HepG2 (cell line): ENCODE data around the gene SGSM1. TPM values are rescaled to one million over a fixed set of nuclear protein-coding genes. Genes with fewer than 3 reads are reported as not detected.

Experiments
- CTCF ChIP-seq: sonication (generic); formaldehyde crosslinking; IDR thresholded peaks from 2 replicates; pipeline ENCODE4 v1.5.0; 2020; ENCODE audit warnings: mild to moderate bottlenecking, missing genetic modification reagents, moderate library complexity
- DMAP1 ChIP-seq: IDR thresholded peaks from 2 replicates; pipeline ENCODE4 v1.6.1; 2016
- KAT7 ChIP-seq: IDR thresholded peaks from 2 replicates; pipeline ENCODE4 v1.6.1; 2018; ENCODE audit warnings: borderline replicate concordance, missing compliant biosample characterization
- KMT2B ChIP-seq: IDR thresholded peaks from 2 replicates; pipeline ENCODE4 v1.6.1; 2016; ENCODE audit warnings: missing genetic modification reagents, missing compliant biosample characterization
- POLR2AphosphoS2 ChIP-seq: IDR thresholded peaks from 2 replicates; pipeline ENCODE4 v1.6.1; 2011; ENCODE audit warnings: low read depth, low read length, improper control_type of control experiment
- POLR2G ChIP-seq: fragments of 200-400 bp; formaldehyde crosslinking; IDR thresholded peaks from 2 replicates; pipeline ENCODE4 v1.6.1; 2018; ENCODE audit warnings: mild to moderate bottlenecking, low read depth, low read length, moderate library complexity
- RAD51 ChIP-seq: fragments of 450-650 bp; IDR thresholded peaks from 2 replicates; pipeline ENCODE4 v1.6.1; 2016; ENCODE audit warnings: borderline replicate concordance
- SRSF1 ChIP-seq: fragments of 200-400 bp; formaldehyde crosslinking; optimal IDR thresholded peaks from 2 replicates; pipeline ENCODE3; 2017; ENCODE audit warnings: mild to moderate bottlenecking, low read depth, low read length, moderate library complexity
- TEAD2 ChIP-seq: sonication (generic); formaldehyde crosslinking; IDR thresholded peaks from 2 replicates; pipeline ENCODE4 v1.9.0; 2021; ENCODE audit warnings: missing genetic modification reagents
- THAP7 ChIP-seq: sonication (generic); formaldehyde crosslinking; IDR thresholded peaks from 2 replicates; pipeline ENCODE4 v1.8.1; 2023; ENCODE audit warnings: mild to moderate bottlenecking, missing genetic modification reagents
- THAP8 ChIP-seq: sonication (generic); formaldehyde crosslinking; IDR thresholded peaks from 2 replicates; pipeline ENCODE4 v1.5.1; 2020; ENCODE audit warnings: missing genetic modification reagents, mild to moderate bottlenecking, borderline replicate concordance
- ZNF121 ChIP-seq: sonication (generic); formaldehyde crosslinking; IDR thresholded peaks from 2 replicates; pipeline ENCODE4 v1.5.0; 2020; ENCODE audit warnings: mild to moderate bottlenecking, missing genetic modification reagents
- ZNF337 ChIP-seq: sonication (generic); formaldehyde crosslinking; IDR thresholded peaks from 2 replicates; pipeline ENCODE4 v1.5.1; 2020; ENCODE audit warnings: missing genetic modification reagents, low read depth, mild to moderate bottlenecking, borderline replicate concordance
- ZNF441 ChIP-seq: sonication (generic); formaldehyde crosslinking; IDR thresholded peaks from 2 replicates; pipeline ENCODE4 v1.7.0; 2021; ENCODE audit warnings: missing genetic modification reagents, borderline replicate concordance
- ZNF576 ChIP-seq: sonication (generic); formaldehyde crosslinking; IDR thresholded peaks from 2 replicates; pipeline ENCODE4 v1.4.0; 2020; ENCODE audit warnings: mild to moderate bottlenecking, missing genetic modification reagents
- ZNF614 ChIP-seq: IDR thresholded peaks from 2 replicates; pipeline ENCODE4 v1.6.1; 2018; ENCODE audit warnings: missing biosample characterization, missing genetic modification reagents, inconsistent platforms, borderline replicate concordance
- ZNF780A ChIP-seq: sonication (generic); formaldehyde crosslinking; IDR thresholded peaks from 2 replicates; pipeline ENCODE4 v1.8.0; 2022; ENCODE audit warnings: mild to moderate bottlenecking, missing genetic modification reagents, moderate library complexity
- ZSCAN30 ChIP-seq: sonication (generic); formaldehyde crosslinking; IDR thresholded peaks from 2 replicates; pipeline ENCODE4 v1.5.0; 2020; ENCODE audit warnings: mild to moderate bottlenecking, missing genetic modification reagents
- polyA plus RNA-seq, 8 experiments: library from polyadenylated mRNA; depleted of rRNA in 3 of 8; stranded (reverse) in 7 of 8; unstranded in 1 of 8; fragments of >200 nt; fragmentation: Illumina TruSeq in 4 of 8; extraction: Trizol in 4 of 8; gene quantifications; 2 replicates each; pipeline versions ENCODE4 v1.2.1 to v1.2.3, GENCODE V29; 2011 to 2016; ENCODE audit warnings: low read depth in 4 of 8, missing spikeins in 1 of 8, mixed read lengths in 1 of 8; ENCODE audit not compliant: insufficient read depth in 1 of 8
- total RNA-seq, 5 experiments: library from RNA; depleted of rRNA; stranded (reverse); fragments of >200 nt; fragmentation: Illumina TruSeq; extraction: Trizol; gene quantifications; 2 replicates each; pipeline ENCODE4 v1.2.3, GENCODE V29; 2016; ENCODE audit warnings: low read depth in 1 of 5
- TF ChIP-seq, protein P1 (sequence below): sonication (generic); formaldehyde crosslinking; IDR thresholded peaks from 2 replicates; pipeline ENCODE4 v1.5.1; 2020; ENCODE audit warnings: missing genetic modification reagents, mild to moderate bottlenecking, borderline replicate concordance
- TF ChIP-seq, protein P2 (sequence below): sonication (generic); formaldehyde crosslinking; IDR thresholded peaks from 2 replicates; pipeline ENCODE4 v1.4.0; 2020; ENCODE audit warnings: missing genetic modification reagents
- TF ChIP-seq, protein P3 (sequence below): sonication (generic); formaldehyde crosslinking; IDR thresholded peaks from 2 replicates; pipeline ENCODE4 v1.5.0; 2020; ENCODE audit warnings: missing genetic modification reagents

SGSM1 gene
- total and polyA plus RNA-seq, 2 of the 13 experiments (the other 11 are each of a cell fraction or from before 2014, with no cell fraction given) = 0.07 TPM; not detected in 1

- TF ChIP-seq, protein P1, sequence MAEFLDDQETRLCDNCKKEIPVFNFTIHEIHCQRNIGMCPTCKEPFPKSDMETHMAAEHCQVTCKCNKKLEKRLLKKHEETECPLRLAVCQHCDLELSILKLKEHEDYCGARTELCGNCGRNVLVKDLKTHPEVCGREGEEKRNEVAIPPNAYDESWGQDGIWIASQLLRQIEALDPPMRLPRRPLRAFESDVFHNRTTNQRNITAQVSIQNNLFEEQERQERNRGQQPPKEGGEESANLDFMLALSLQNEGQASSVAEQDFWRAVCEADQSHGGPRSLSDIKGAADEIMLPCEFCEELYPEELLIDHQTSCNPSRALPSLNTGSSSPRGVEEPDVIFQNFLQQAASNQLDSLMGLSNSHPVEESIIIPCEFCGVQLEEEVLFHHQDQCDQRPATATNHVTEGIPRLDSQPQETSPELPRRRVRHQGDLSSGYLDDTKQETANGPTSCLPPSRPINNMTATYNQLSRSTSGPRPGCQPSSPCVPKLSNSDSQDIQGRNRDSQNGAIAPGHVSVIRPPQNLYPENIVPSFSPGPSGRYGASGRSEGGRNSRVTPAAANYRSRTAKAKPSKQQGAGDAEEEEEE (CRISPR knock-in tag) = no peak
- TF ChIP-seq CTCF (CRISPR knock-in tag) (no peak), ZNF576 (CRISPR knock-in tag) (no peak), ZNF614 (CRISPR knock-in tag) (no peak), POLR2G (no peak), KMT2B (CRISPR knock-in tag) (no peak), ZNF441 (CRISPR knock-in tag) (no peak), THAP7 (CRISPR knock-in tag) (no peak), ZSCAN30 (CRISPR knock-in tag) (no peak), THAP8 (no peak), TEAD2 (CRISPR knock-in tag) (no peak), RAD51 (no peak), ZNF780A (CRISPR knock-in tag) (no peak), POLR2AphosphoS2 (no peak), KAT7 (no peak), DMAP1 (CRISPR knock-in tag) (no peak), ZNF337 (CRISPR knock-in tag) (no peak), SRSF1 (no peak), ZNF121 (CRISPR knock-in tag) (no peak)
- TF ChIP-seq, protein P2, sequence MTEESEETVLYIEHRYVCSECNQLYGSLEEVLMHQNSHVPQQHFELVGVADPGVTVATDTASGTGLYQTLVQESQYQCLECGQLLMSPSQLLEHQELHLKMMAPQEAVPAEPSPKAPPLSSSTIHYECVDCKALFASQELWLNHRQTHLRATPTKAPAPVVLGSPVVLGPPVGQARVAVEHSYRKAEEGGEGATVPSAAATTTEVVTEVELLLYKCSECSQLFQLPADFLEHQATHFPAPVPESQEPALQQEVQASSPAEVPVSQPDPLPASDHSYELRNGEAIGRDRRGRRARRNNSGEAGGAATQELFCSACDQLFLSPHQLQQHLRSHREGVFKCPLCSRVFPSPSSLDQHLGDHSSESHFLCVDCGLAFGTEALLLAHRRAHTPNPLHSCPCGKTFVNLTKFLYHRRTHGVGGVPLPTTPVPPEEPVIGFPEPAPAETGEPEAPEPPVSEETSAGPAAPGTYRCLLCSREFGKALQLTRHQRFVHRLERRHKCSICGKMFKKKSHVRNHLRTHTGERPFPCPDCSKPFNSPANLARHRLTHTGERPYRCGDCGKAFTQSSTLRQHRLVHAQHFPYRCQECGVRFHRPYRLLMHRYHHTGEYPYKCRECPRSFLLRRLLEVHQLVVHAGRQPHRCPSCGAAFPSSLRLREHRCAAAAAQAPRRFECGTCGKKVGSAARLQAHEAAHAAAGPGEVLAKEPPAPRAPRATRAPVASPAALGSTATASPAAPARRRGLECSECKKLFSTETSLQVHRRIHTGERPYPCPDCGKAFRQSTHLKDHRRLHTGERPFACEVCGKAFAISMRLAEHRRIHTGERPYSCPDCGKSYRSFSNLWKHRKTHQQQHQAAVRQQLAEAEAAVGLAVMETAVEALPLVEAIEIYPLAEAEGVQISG = 0 out of 2 replicates have a peak, but pooled peaks have one; percentile 24
- TF ChIP-seq, protein P3, sequence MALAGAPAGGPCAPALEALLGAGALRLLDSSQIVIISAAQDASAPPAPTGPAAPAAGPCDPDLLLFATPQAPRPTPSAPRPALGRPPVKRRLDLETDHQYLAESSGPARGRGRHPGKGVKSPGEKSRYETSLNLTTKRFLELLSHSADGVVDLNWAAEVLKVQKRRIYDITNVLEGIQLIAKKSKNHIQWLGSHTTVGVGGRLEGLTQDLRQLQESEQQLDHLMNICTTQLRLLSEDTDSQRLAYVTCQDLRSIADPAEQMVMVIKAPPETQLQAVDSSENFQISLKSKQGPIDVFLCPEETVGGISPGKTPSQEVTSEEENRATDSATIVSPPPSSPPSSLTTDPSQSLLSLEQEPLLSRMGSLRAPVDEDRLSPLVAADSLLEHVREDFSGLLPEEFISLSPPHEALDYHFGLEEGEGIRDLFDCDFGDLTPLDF (CRISPR knock-in tag) = no peak
Measured at GRCh38 chr22:24875862-24876506, 70.0 kb downstream of the SGSM1 start (continued).
